Neutrophil (primary cell): ENCODE results near the gene DLX5.
"Not testable (repeated sequence)": the region's sequence is repeated elsewhere in the genome, so short reads cannot be mapped to it uniquely, and the experiment has no call there.

Source experiments
- H3K27ac ChIP-seq: fragments of 200-600 bp; sonication (generic); 2 replicates; pipeline ENCODE4 v1.5.1; 2016; ENCODE audit warnings: mild to moderate bottlenecking, moderate library complexity
- H3K27me3 ChIP-seq: fragments of 200-600 bp; sonication (generic); 2 replicates; pipeline ENCODE4 v1.6.0; 2016; ENCODE audit warnings: mild to moderate bottlenecking
- H3K36me3 ChIP-seq: fragments of 200-600 bp; sonication (generic); 2 replicates; pipeline ENCODE4 v1.5.1; 2017
- H3K4me1 ChIP-seq, 2 experiments: fragments of 200-600 bp in 1 of 2; sonication (generic) in 1 of 2; 1 replicate in 1 of 2; 2 replicates in 1 of 2; pipeline versions ENCODE4 v1.5.1 to v1.6.1; 2013 to 2016; ENCODE audit warnings: low read depth in 1 of 2, low read length in 1 of 2, mild to moderate bottlenecking in 1 of 2, moderate library complexity in 1 of 2; ENCODE audit not compliant: control insufficient read depth in 1 of 2, insufficient read depth in 1 of 2
- H3K4me3 ChIP-seq, 2 experiments: fragments of 200-600 bp in 1 of 2; sonication (generic) in 1 of 2; 1 replicate in 1 of 2; 2 replicates in 1 of 2; pipeline ENCODE4 v1.5.1; 2013 to 2016; ENCODE audit warnings: low read depth in 1 of 2, low read length in 1 of 2, mild to moderate bottlenecking in 1 of 2, moderate library complexity in 1 of 2
- H3K9me3 ChIP-seq: fragments of 200-600 bp; sonication (generic); 2 replicates; pipeline ENCODE4 v1.5.1; 2016
- CTCF ChIP-seq: fragments of 200-600 bp; sonication (generic); IDR thresholded peaks from 2 replicates; pipeline ENCODE4 v1.5.1; 2016; ENCODE audit warnings: antibody characterized with exemption

DLX5 gene

GRCh38 chr7:97024209-97025129 is at the start of gene DLX5:
Gene DLX5, minus strand, starts transcription at chr7:97024831. Its CDS starts 208 bp downstream, at chr7:97024623.
- no peak within 1 kb of the TSS for H3K27ac ChIP-seq
- peaks cover 0 to 13% of the 10 kb centered on the region in 2 experiments for H3K4me1 ChIP-seq
- no peak within 1 kb of the TSS for H3K4me3 ChIP-seq
- H3K27me3 ChIP-seq, result peaks cover 100% of the 10 kb centered on the region
- H3K9me3 ChIP-seq, result no peaks in the 10 kb centered on the region
- TF ChIP-seq CTCF, result no peak
- no peaks in the 10 kb centered on the region for H3K36me3 ChIP-seq

GRCh38 chr7:97072025-97072424 is 47.4 kb upstream of the DLX5 start:
- not testable (repeated sequence) for H3K27ac ChIP-seq, H3K4me1 ChIP-seq, H3K36me3 ChIP-seq, H3K27me3 ChIP-seq, H3K4me3 ChIP-seq, H3K9me3 ChIP-seq

GRCh38 chr7:97064972-97065587 is 40.4 kb upstream of the DLX5 start:
- Histone ChIP-seq H3K9me3 (no peaks in the 10 kb centered on the region), H3K27me3 (no peaks in the 10 kb centered on the region), H3K27ac (no peak overlapping the region), H3K4me1 (no peaks in the 10 kb centered on the region), H3K4me3 (no peak overlapping the region), H3K36me3 (no peaks in the 10 kb centered on the region)
- TF ChIP-seq CTCF, result no peak

GRCh38 chr7:97064020-97064419 is 39.4 kb upstream of the DLX5 start:
- no peak overlapping the region for H3K4me3 ChIP-seq
- no peak overlapping the region for H3K27ac ChIP-seq
- H3K4me1 ChIP-seq, result no peaks in the 10 kb centered on the region
- H3K9me3 ChIP-seq, result no peaks in the 10 kb centered on the region
- no peak for TF ChIP-seq CTCF
- H3K36me3 ChIP-seq, result no peaks in the 10 kb centered on the region
- H3K27me3 ChIP-seq, result no peaks in the 10 kb centered on the region

GRCh38 chr7:97043281-97043680 is 18.6 kb upstream of the DLX5 start:
- no peak for TF ChIP-seq CTCF
- Histone ChIP-seq H3K9me3 (no peaks in the 10 kb centered on the region), H3K36me3 (no peaks in the 10 kb centered on the region), H3K4me3 (no peak overlapping the region), H3K27me3 (peaks cover 55% of the 10 kb centered on the region), H3K4me1 (no peaks in the 10 kb centered on the region), H3K27ac (no peak overlapping the region)
